ENCODE data around the gene NAV2.
"Not testable (repeated sequence)": the region's sequence is repeated elsewhere in the genome, so short reads cannot be mapped to it uniquely, and the experiment has no call there.

The NAV2 gene

GRCh38 chr11:19959210-19959609 lies 246.6 kb downstream of the NAV2 start:
- DNase-seq: no peak

GRCh38 chr11:19959648-19960059 lies 247.0 kb downstream of the NAV2 start:
- DNase-seq: no peak

- DNase-seq: not testable (repeated sequence)
Observed at GRCh38 chr11:19960410-19960809, 247.8 kb downstream of the NAV2 start.

GRCh38 chr11:19961225-19961624 lies 248.6 kb downstream of the NAV2 start:
- DNase-seq: no peak

- DNase-seq: no peak
Observed at GRCh38 chr11:19962053-19962800, 249.6 kb downstream of the NAV2 start.

- no peak for DNase-seq
Observed at GRCh38 chr11:19962801-19963175, 250.2 kb downstream of the NAV2 start.

- DNase-seq: no peak
Observed at GRCh38 chr11:19963697-19964387, 251.2 kb downstream of the NAV2 start.

GRCh38 chr11:19966441-19966840 lies 253.8 kb downstream of the NAV2 start:
- no peak for DNase-seq

- no peak for DNase-seq
Observed at GRCh38 chr11:19966927-19967326, 254.3 kb downstream of the NAV2 start.

GRCh38 chr11:19967787-19968186 lies 255.2 kb downstream of the NAV2 start:
- no peak for DNase-seq

GRCh38 chr11:19968860-19969259 lies 256.2 kb downstream of the NAV2 start:
- DNase-seq: no peak

- no peak for DNase-seq
Observed at GRCh38 chr11:19970944-19971343, 258.3 kb downstream of the NAV2 start.

- DNase-seq: no peak
Observed at GRCh38 chr11:19972091-19972490, 259.5 kb downstream of the NAV2 start.

- no peak for DNase-seq
Observed at GRCh38 chr11:19972651-19973050, 260.0 kb downstream of the NAV2 start.

GRCh38 chr11:19973136-19973635 lies 260.5 kb downstream of the NAV2 start:
- no peak for DNase-seq

GRCh38 chr11:19974886-19975285 lies 262.2 kb downstream of the NAV2 start:
- DNase-seq: no peak

GRCh38 chr11:19975414-19975990 lies 262.9 kb downstream of the NAV2 start:
- no peak for DNase-seq

- no peak for DNase-seq
Observed at GRCh38 chr11:19976281-19976941, 263.8 kb downstream of the NAV2 start.

- DNase-seq: no peak
Observed at GRCh38 chr11:19977941-19978340, 265.3 kb downstream of the NAV2 start.

GRCh38 chr11:19978668-19979518 lies 266.3 kb downstream of the NAV2 start:
- DNase-seq: no peak

GRCh38 chr11:19979519-19979845 lies 266.8 kb downstream of the NAV2 start:
- no peak for DNase-seq

- no peak for DNase-seq
Observed at GRCh38 chr11:19980388-19980787, 267.8 kb downstream of the NAV2 start.

All from NCI-H2081 (cell line).